COLO829 (cell line): Measurements from ENCODE around the gene MIAT.

ENCODE experiments used
- DNase-seq: peaks from one replicate; pipeline ENCODE4 v3.0.0; 2012; ENCODE audit warnings: low spot score

Gene MIAT

GRCh38 chr22:26669060-26669481 is 11.7 kb downstream of the MIAT start:
- DNase-seq = no peak

- DNase-seq = no peak
Measured at GRCh38 chr22:26670459-26670858, 13.1 kb downstream of the MIAT start.

GRCh38 chr22:26671317-26672059 is 14.1 kb downstream of the MIAT start:
- no peak for DNase-seq

DNA sequence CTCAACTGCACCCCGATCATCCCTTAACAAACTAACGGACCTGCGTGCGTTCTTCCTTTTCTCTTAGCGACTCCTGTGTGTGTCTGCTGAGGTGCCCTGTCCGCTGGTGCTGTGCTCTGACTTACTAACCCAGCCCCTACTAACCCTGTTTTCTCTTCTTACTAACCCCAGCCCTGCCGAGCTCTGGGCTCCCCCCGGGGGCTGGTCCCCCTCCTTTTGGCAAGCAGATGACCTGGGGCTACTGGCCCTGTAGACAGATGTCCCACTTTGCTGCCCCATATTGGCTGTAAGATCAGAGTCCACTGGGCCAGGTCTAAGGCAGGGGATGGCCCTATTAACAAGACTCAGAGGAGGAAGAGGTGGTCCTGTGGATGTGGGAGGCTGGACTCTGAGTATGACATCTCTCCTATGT is 14.7 kb downstream of the MIAT start:
- DNase-seq = no peak

DNA sequence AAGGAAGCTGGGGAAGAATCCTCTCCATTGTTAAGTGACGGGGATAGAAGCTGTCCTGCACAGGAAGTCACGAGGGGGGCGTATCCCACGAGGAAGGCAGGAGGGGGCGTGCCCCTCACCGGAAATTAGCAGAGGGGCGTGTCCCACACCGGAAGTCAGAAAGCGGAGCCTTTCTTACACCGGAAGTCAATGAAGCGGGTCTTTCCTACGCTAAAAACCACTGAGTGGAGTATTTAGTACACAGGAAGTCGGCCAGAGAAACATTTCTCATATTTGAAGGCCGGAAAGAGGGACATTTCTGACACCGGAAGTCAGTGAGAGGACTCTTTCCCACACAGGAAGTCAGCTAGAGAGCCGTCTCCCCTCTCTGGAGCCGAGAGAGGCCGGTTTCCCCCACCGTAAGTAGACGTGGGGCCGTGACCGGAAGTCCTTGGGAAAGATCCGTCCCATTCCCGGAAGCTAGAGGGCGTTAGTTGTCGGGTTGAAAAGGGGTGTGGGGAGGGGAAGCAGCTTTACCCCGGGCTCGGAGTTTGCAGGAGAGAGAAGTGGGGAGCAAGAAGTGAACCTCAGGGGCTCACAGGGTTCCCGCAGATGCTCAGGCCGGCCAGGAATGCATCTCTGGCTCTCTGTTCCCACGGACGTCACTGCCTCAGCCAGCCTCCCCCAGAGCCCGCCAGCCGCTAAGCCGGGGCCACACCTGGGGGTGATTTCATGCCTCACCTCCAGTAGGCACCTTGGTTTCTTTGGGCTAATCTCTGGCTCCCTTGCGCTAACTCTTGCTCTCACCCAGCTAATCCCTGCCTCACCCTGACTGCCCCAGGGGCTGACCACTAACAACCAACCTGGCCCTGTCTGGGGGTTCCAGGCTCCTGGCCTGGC is 15.4 kb downstream of the MIAT start:
- peak; percentile 94 for DNase-seq

DNA sequence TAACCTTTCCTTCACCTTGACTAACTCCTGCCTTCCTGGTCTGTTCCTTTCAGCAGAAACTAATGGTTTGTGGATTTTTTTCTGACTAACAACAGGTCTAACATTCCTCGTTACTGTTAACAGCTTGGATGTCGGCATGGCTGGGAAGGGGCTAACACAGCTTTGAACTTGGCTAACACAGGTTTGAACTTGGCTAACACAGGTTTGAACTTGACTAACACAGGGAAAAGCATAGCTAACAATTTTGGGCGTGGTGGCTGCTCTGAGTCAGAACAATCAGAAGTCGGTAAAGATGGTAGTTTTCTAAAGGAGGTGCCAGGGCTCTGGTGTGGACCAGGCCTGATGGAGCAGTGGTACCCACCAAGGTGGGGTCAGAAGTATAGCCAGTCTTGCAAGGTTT is 16.1 kb downstream of the MIAT start:
- no peak for DNase-seq

DNA sequence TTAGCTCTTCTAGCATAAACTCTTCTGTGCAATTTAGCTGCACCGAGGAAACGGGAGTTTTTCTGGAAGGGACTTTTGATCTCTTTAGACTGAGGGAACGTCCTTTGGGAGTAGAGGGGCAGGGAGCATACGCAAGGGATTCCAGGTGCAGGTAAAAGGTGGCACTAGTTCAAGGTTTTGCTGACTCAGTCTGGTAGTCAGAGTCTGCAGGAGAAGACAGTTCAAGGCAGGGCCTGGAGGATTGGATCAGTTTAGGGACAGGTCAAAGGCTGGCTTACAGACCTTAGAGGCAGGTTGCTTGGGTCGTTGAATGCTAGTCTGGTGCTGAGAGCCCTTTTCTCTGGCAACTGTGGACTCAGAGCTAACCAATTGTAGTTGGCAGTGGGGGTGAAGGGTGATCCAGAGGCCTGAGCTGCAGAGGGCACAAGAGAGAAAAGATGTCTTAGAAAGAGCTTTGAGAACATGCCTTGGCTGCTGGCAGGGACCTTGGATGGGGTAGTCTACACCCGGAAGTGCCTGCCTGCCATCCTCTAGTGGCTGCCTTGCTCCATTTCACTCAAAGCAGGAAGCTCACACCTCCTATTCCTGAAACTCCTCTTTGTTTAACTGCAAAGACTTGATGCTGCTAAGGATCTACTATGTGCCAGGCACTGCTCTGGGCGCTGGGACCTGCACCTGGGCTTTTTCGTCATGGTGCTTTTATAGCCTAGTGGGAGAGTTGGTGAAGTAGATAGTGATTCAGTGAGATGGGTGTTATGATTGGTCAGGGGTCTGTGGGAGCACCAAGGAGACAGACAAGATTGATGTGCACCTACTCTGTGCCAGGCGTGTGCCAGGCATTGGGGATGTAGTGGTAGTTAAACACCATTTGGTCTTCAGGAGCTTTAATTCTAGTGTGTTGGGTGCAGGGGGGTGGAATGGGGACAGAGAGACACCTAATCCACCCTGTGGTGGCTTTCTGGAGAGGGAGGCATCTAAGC is 17.1 kb downstream of the MIAT start:
- peak; percentile 31 for DNase-seq

DNA sequence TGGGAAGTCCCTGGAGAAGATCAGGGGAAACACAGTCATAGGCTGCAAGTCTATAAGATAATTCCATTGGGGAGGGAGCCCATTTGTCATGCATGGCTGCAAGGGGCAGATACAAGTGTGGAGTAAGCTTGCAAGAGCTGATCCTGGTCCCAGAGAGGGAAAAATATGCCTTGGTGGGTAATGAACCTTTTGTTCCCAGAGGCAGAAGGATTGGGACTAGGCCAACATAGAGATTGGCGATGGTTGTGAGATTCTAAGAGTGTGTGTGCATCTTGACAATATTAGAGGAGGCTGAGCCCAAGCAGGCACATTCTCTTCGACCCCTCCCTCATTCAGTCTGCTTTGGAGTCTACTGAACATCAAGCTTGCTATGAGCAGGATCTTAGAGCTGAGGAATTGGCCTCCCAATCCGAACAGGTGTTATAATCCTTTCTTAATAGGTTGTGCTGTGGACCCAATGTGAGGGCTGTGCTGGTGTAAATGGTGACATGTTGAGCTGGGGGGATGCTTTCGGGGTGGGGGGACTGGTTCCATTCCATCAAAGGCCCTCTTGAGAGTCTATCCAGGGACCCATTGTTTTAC is 18.4 kb downstream of the MIAT start:
- no peak for DNase-seq

DNA sequence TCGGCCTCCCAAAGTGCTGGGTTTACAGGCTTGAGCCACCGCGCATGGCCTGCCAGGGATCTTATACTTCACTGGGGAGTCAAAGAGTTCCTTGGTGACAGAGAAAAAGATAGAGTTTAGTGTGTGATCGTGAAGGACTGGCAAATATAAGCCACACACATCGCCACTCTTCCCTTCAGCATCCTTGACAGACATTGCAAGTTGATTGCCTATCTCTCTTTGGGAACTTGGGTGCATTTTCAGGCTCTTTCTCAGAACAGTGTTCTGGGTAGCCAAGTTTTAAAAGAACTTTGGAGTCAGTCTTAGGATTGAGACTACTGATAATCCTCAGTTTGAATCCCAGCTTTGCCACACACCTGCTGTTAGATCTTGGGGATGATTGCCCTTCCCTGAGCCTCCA is 19.8 kb downstream of the MIAT start:
- DNase-seq = no peak

DNA sequence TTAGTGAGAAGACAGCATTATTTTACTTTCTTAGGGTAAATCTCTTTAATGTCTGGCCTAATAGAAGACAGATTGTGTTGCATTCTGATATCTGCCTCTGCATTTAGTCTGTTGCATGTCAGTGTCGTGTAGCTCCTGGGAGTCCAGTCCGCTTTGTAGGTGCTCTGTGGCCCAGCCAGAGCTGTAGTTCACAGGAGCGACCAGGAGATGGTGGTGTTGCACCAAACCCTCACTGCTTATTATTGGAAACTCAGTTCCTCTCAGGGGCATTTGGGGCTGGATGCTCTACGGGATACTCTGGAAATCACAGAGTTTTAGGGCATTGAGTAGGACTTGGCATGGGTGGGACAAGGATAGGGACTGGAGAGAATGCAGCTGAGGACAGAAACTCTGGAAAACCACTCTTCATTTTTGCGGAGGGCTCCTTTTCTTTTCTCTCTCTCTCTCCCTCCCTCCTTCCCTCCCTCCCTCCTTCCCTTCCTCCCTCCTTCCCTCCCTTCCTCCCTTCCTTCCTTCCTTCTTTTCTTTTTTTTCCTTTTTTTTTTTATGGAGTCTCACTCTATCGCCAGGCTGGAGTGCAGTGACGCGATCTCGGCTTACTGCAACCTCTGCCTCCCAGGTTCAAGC is 21.7 kb downstream of the MIAT start:
- DNase-seq = peak; percentile 79

DNA sequence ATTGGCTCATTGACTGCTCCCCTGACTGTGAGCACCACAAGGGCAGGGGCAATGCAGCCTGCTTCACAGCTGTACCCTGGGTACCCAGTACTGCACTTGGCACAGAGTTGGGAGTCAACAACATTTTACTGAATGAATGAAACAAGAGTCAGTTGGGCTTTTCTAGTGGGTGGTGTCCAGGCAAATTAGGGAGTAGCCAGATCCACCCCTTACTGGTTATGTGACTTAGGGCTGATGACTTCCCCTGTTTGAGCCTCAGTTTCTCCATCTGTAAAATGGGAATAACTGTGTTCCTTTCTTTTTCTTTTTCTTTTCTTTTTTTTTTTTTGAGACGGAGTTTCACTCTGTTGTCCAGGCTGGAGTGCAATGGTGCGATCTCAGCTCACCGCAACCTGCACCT is 23.1 kb downstream of the MIAT start:
- DNase-seq = no peak

GRCh38 chr22:26681395-26681821 is 24.0 kb downstream of the MIAT start:
- DNase-seq = no peak

DNA sequence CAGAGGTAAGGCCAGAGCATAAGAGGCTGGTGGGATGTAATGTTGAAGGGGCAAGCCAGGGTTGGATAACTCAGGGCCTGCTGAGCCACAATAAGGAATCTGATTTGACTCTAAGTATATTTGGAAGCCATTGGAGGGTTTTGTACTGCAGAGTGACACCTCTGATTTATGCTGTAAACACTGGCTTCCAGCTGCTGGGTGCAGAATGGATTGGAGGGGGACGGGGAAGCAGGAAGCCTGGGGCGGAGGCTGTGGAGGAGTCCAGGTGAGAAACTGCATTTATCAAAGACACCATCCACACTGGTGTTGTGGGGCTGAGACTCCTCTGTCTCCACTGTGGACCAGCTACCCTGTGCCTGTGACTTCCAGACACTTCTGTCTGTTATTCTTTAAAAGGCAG is 26.8 kb downstream of the MIAT start:
- no peak for DNase-seq

GRCh38 chr22:26685601-26686000 is 28.2 kb downstream of the MIAT start:
- DNase-seq = no peak

DNA sequence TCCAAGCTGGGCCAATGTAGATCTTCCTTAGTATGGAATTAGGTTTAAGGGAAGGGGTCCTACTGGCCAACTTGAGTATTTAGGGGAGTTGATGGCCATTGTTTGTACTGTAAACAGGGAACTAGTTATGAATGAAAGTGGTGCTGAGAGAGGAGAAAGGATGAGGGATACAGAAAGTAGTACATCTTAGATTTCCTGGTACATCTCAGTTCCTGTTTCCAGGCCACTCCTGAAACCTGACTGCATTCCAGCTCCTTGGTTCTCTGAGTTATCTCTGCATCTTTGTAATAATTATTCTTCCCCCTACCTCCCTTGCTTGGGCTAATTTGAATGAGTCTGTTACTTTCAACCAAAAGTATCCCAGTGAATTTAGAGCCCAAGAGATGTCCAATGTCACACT is 30.1 kb downstream of the MIAT start:
- no peak for DNase-seq

GRCh38 chr22:26689513-26690301 is 32.3 kb downstream of the MIAT start:
- DNase-seq = no peak

- no peak for DNase-seq
Measured at GRCh38 chr22:26690654-26691376, 33.4 kb downstream of the MIAT start.

- no peak for DNase-seq
Measured at GRCh38 chr22:26691377-26691716, 34.0 kb downstream of the MIAT start.

GRCh38 chr22:26692215-26692614 is 34.8 kb downstream of the MIAT start:
- DNase-seq = no peak

DNA sequence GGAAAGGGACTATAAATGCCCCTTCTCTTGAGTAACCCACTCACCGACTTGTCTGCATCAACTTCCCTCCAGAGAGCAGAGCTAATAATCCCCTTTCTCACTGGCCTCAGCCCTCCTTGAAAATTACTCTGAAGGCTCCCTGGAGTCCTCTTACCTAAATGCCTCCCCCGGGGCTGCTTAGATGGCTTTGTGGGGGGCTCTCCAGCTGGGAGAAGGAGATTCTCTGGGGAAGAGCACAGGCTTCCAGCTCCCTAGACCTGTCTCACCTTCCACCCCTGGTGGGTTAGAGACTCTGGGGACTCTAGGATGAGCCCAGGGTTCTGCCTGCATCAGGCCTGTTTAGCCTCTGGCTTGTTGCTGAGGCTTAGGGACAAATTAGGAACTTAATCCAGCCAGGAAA is 39.8 kb downstream of the MIAT start:
- no peak for DNase-seq
